ENCODE results near the gene ADAMTSL4. TPM values are rescaled to one million over a fixed set of nuclear protein-coding genes. Genes with fewer than 3 reads are reported as not detected.

Gene ADAMTSL4
- total and polyA plus RNA-seq, 9 of the 15 experiments (the other 6 are each of a cell fraction or from before 2014, with no cell fraction given): 12.7 to 212 (median 35.6) TPM

- peak; percentile 50; the same call in 1 of the 2 replicates for TF ChIP-seq EGR1 (conservative IDR thresholded peaks at IDR 0.05)
- TF ChIP-seq E2F1 (CRISPR knock-in tag; IDR thresholded peaks at IDR 0.05): peak; percentile 49; the same call in 1 of the 2 replicates
- TF ChIP-seq, protein P1, sequence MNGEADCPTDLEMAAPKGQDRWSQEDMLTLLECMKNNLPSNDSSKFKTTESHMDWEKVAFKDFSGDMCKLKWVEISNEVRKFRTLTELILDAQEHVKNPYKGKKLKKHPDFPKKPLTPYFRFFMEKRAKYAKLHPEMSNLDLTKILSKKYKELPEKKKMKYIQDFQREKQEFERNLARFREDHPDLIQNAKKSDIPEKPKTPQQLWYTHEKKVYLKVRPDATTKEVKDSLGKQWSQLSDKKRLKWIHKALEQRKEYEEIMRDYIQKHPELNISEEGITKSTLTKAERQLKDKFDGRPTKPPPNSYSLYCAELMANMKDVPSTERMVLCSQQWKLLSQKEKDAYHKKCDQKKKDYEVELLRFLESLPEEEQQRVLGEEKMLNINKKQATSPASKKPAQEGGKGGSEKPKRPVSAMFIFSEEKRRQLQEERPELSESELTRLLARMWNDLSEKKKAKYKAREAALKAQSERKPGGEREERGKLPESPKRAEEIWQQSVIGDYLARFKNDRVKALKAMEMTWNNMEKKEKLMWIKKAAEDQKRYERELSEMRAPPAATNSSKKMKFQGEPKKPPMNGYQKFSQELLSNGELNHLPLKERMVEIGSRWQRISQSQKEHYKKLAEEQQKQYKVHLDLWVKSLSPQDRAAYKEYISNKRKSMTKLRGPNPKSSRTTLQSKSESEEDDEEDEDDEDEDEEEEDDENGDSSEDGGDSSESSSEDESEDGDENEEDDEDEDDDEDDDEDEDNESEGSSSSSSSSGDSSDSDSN (IDR thresholded peaks at IDR 0.05; ENCODE audit: borderline replicate concordance in 1 of 2, low read depth in 2 of 2, low read length in 2 of 2): no peak; a peak in 1 of 4 replicates
- peak; percentile 84 for TF ChIP-seq TCF7L2 (IDR thresholded peaks at IDR 0.05; ENCODE audit: low read depth, low read length)
- TF ChIP-seq PTBP1 (IDR thresholded peaks at IDR 0.05; ENCODE audit: low read depth, low read length): no peak
- TF ChIP-seq, protein P2, sequence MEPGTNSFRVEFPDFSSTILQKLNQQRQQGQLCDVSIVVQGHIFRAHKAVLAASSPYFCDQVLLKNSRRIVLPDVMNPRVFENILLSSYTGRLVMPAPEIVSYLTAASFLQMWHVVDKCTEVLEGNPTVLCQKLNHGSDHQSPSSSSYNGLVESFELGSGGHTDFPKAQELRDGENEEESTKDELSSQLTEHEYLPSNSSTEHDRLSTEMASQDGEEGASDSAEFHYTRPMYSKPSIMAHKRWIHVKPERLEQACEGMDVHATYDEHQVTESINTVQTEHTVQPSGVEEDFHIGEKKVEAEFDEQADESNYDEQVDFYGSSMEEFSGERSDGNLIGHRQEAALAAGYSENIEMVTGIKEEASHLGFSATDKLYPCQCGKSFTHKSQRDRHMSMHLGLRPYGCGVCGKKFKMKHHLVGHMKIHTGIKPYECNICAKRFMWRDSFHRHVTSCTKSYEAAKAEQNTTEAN (CRISPR knock-in tag; IDR thresholded peaks at IDR 0.05): no peak; the same call in 1 of the 2 replicates
- no peak for TF ChIP-seq ZNF717 (CRISPR knock-in tag; IDR thresholded peaks at IDR 0.05)
- TF ChIP-seq GTF2B (IDR thresholded peaks at IDR 0.05; ENCODE audit: extremely low read depth, insufficient read length): no peak
- no peak for TF ChIP-seq CEBPB (tag; IDR thresholded peaks at IDR 0.05)
- no peak; the same call in none of the 2 replicates for TF ChIP-seq DPF2 (IDR thresholded peaks at IDR 0.05)
- TF ChIP-seq, protein P3, sequence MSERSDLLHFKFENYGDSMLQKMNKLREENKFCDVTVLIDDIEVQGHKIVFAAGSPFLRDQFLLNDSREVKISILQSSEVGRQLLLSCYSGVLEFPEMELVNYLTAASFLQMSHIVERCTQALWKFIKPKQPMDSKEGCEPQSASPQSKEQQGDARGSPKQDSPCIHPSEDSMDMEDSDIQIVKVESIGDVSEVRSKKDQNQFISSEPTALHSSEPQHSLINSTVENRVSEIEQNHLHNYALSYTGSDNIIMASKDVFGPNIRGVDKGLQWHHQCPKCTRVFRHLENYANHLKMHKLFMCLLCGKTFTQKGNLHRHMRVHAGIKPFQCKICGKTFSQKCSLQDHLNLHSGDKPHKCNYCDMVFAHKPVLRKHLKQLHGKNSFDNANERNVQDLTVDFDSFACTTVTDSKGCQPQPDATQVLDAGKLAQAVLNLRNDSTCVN (CRISPR knock-in tag; IDR thresholded peaks at IDR 0.05): no peak
- TF ChIP-seq SP2 (IDR thresholded peaks at IDR 0.05; ENCODE audit: extremely low read depth, low read depth, low read length, poor library complexity, severe bottlenecking): peak; percentile 57
- no peak for TF ChIP-seq CHAMP1 (IDR thresholded peaks at IDR 0.05)
- no peak for TF ChIP-seq ZBED1 (IDR thresholded peaks at IDR 0.05)
Measured at GRCh38 chr1:150515328-150516049, 33.7 kb upstream of the ADAMTSL4 start, which contains the start of gene FALEC (continued).

All from K562 (cell line).